Activated naive CD8-positive, alpha-beta T cell treated with anti-CD3 and anti-CD28 coated beads, Interleukin-2, amount 10 ng/mL, durations not matched to agents 7 days and 5 days (primary cell): ENCODE measurements around the gene ATP8A2. TPM values are rescaled to one million over a fixed set of nuclear protein-coding genes. Genes with fewer than 3 reads are reported as not detected.

ENCODE experiments used
- ATAC-seq: fragments of 150-1000 bp; cut with Tn5 transposase; one replicate; pipeline ENCODE4 v1.10.0; 2021; ENCODE audit warnings: low read depth, moderate library complexity
- POLR2A ChIA-PET: fragments of 350-600 bp; sonication (Branson Sonifier 250); formaldehyde crosslinking; loops from one replicate; lab custom pipeline; 2021; ENCODE audit warnings: antibody characterized with exemption; lab: Charles Lee
- DNase-seq: peaks from one replicate; pipeline ENCODE4 v3.0.0; 2021
- H3K27ac Mint-ChIP-seq: one replicate; pipeline ENCODE4 v1.8.0; 2022; ENCODE audit warnings: mild to moderate bottlenecking, mixed read lengths
- H3K27me3 Mint-ChIP-seq: one replicate; pipeline ENCODE4 v1.8.0; 2022; ENCODE audit warnings: mild to moderate bottlenecking, moderate library complexity, mixed read lengths
- H3K36me3 Mint-ChIP-seq: one replicate; pipeline ENCODE4 v1.8.0; 2021; ENCODE audit warnings: mild to moderate bottlenecking, mixed read lengths
- H3K4me1 Mint-ChIP-seq: one replicate; pipeline ENCODE4 v1.8.0; 2021; ENCODE audit warnings: mixed read lengths
- H3K4me3 Mint-ChIP-seq: one replicate; pipeline ENCODE4 v1.8.0; 2022; ENCODE audit warnings: mild to moderate bottlenecking, moderate library complexity, mixed read lengths
- H3K9me3 Mint-ChIP-seq: one replicate; pipeline ENCODE4 v1.8.0; 2021; ENCODE audit warnings: mixed read lengths
- total RNA-seq, 2 experiments: library from RNA; stranded (reverse); gene quantifications; one replicate each; pipeline ENCODE4 v1.2.3, GENCODE V29; 2021

ATP8A2 gene
- total RNA-seq, 2 experiments from 2014 or later, result 1.4 to 1.7 TPM

GRCh38 chr13:25453850-25454365 lies 82.1 kb downstream of the ATP8A2 start:
- DNase-seq (no peak), ATAC-seq (no peak)
- no peaks in the 10 kb centered on the region for H3K36me3 Mint-ChIP-seq
- H3K9me3 Mint-ChIP-seq, result no peaks in the 10 kb centered on the region
- POLR2A ChIA-PET, result no interaction called here
- no peak overlapping the region for H3K27ac Mint-ChIP-seq
- no peaks in the 10 kb centered on the region for H3K4me1 Mint-ChIP-seq
- no peak overlapping the region for H3K4me3 Mint-ChIP-seq
- H3K27me3 Mint-ChIP-seq, result peaks cover 3% of the 10 kb centered on the region

DNA sequence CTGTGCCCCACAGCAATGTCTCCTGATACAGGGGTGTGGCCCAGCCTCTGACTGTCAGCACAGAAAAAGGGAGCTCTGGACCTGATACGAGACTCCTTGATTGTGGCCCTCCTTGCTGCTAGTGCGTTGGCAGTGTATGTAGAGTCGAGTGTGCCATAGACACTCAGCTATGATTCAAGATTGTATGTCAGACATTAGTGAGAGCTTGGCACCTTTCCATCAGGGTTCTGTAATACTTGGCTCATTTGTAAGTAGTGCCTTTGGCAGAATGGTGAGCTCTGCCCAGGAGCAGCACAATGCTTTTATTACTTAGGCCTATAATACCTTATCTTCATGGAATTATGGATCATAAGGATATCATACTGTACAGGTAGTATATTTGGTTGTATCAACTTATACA lies 83.4 kb downstream of the ATP8A2 start:
- no peak for ATAC-seq
- Mint-ChIP-seq H3K36me3 (no peaks in the 10 kb centered on the region), H3K9me3 (no peaks in the 10 kb centered on the region)

GRCh38 chr13:25457566-25457965 lies 85.8 kb downstream of the ATP8A2 start:
- Mint-ChIP-seq H3K4me1 (no peaks in the 10 kb centered on the region), H3K27ac (no peak overlapping the region), H3K36me3 (no peaks in the 10 kb centered on the region), H3K27me3 (peaks cover 4% of the 10 kb centered on the region), H3K9me3 (no peaks in the 10 kb centered on the region), H3K4me3 (no peak overlapping the region)
- no peak for ATAC-seq
- DNase-seq, result no peak
- POLR2A ChIA-PET, result no interaction called here

More for the DNA sequence above, 83.4 kb downstream of the ATP8A2 start:
- peaks cover 6% of the 10 kb centered on the region for H3K27me3 Mint-ChIP-seq
- no peak overlapping the region for H3K4me3 Mint-ChIP-seq
- DNase-seq, result no peak
- POLR2A ChIA-PET, result interaction anchor here (0.6 kb wide), 1 partner anchor 586 kb away, joined by 3 read pairs; no protein-coding TSS in a partner anchor
- no peak overlapping the region for H3K27ac Mint-ChIP-seq
- no peaks in the 10 kb centered on the region for H3K4me1 Mint-ChIP-seq

- H3K27ac Mint-ChIP-seq, result no peak overlapping the region
- no peak overlapping the region for H3K4me3 Mint-ChIP-seq
- ATAC-seq (no peak), DNase-seq (no peak)
- no peaks in the 10 kb centered on the region for H3K4me1 Mint-ChIP-seq
- peaks cover 27% of the 10 kb centered on the region for H3K27me3 Mint-ChIP-seq
- no peaks in the 10 kb centered on the region for H3K9me3 Mint-ChIP-seq
- no peaks in the 10 kb centered on the region for H3K36me3 Mint-ChIP-seq
- POLR2A ChIA-PET, result no interaction called here
Observed at GRCh38 chr13:25462301-25463125, 90.7 kb downstream of the ATP8A2 start.

GRCh38 chr13:25463496-25463895 lies 91.7 kb downstream of the ATP8A2 start:
- no peak for ATAC-seq
- H3K27me3 Mint-ChIP-seq, result peaks cover 35% of the 10 kb centered on the region
- POLR2A ChIA-PET, result no interaction called here

DNA sequence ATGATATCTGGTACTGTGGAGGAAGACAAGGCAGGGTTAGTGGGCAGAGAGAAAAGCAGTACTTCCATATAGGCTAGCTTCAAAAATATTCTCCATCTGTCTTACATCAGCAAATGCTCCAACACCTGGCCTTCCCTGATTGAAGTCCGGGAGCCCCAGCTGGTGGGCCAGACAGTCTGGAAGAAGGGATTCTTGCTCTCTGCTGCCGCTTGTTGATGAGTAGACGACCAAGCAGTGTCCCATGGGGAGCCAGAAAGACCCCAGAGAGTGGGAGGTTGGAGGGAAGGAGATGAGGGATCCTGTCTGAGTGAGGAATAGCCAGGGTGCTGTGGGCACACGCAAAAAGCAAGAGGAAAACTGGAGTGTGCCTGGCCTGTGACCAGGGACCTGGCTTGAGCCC lies 95.1 kb downstream of the ATP8A2 start:
- Mint-ChIP-seq H3K36me3 (peaks cover 2% of the 10 kb centered on the region), H3K4me1 (peaks cover 5% of the 10 kb centered on the region), H3K4me3 (no peak overlapping the region), H3K27me3 (peaks cover 56% of the 10 kb centered on the region), H3K9me3 (peaks cover 2% of the 10 kb centered on the region), H3K27ac (no peak overlapping the region)
- ATAC-seq, result no peak
- POLR2A ChIA-PET, result no interaction called here
- no peak for DNase-seq

More at GRCh38 chr13:25463496-25463895, 91.7 kb downstream of the ATP8A2 start:
- H3K4me1 Mint-ChIP-seq, result no peaks in the 10 kb centered on the region
- H3K36me3 Mint-ChIP-seq, result no peaks in the 10 kb centered on the region
- no peak overlapping the region for H3K4me3 Mint-ChIP-seq
- H3K9me3 Mint-ChIP-seq, result no peaks in the 10 kb centered on the region
- H3K27ac Mint-ChIP-seq, result no peak overlapping the region
- no peak for DNase-seq

DNA sequence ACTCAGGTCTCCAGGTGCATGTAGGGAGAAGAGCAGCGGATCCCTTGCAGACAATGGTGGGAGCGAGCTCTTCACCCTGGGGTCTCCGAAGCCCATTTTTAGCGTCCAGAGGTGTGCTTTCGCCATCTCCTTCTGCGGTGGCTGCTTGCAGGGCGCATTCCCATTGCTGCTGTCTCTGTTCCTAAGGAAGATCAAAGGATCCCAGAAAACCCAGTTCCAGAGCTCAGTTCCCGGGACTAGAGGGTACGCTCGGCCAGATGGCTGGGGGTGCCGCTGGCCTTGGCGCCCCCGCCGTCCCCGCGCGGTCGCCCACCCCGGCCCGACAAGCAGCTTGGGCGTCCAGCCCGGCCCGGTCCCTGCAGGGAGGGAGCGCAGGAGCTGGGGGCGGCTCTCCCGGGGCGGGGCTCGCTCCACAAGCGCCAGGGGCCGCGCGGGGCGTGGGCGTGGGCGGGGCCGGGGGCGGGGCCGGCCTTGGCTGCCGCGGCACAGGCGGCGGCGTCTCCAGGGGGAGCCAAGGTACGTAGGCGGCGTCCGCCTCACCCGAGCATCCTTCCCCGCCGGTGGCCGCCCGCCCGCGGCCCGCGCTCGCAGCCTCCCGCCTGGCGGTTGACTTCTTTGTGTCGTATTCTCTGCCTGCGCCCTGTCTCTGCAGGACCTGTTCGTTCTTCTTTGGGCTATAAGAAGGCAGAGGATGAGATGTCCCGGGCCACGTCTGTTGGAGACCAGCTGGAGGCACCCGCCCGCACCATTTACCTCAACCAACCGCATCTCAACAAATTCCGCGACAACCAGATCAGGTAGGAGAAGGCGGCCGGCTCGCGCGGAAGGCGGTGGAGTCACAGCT lies 96.8 kb downstream of the ATP8A2 start:
- H3K4me3 Mint-ChIP-seq, result peak overlapping the region; percentile 68
- ATAC-seq (peak; percentile 76), DNase-seq (peak; percentile 48)
- H3K27ac Mint-ChIP-seq, result no peak overlapping the region
- H3K27me3 Mint-ChIP-seq, result peaks cover 56% of the 10 kb centered on the region
- peaks cover 5% of the 10 kb centered on the region for H3K4me1 Mint-ChIP-seq
- H3K36me3 Mint-ChIP-seq, result peaks cover 2% of the 10 kb centered on the region
- POLR2A ChIA-PET, result no interaction called here
- H3K9me3 Mint-ChIP-seq, result peaks cover 2% of the 10 kb centered on the region

DNA sequence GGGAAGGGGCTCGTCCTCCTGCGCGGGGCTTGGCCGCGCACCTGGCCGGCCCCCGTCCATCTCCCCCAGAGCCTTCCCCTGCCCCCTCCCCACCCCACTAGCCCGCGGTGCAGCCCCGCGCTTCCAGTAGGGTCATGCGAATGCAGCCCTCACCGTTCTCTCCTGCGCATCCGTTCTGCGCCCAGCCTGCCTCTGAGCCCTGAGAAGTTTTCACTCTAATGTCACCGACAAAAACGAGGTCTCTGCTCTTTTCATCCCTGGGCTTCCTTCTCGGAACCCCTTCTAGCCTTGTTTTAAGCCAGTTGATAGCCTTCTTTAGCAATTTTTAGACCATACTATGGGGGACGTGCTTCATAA lies 97.4 kb downstream of the ATP8A2 start:
- ATAC-seq (peak; percentile 26), DNase-seq (no peak)
- H3K4me3 Mint-ChIP-seq, result peak overlapping the region; percentile 57
- POLR2A ChIA-PET, result no interaction called here
- peaks cover 5% of the 10 kb centered on the region for H3K4me1 Mint-ChIP-seq
- peaks cover 2% of the 10 kb centered on the region for H3K9me3 Mint-ChIP-seq
- peaks cover 56% of the 10 kb centered on the region for H3K27me3 Mint-ChIP-seq
- H3K27ac Mint-ChIP-seq, result no peak overlapping the region
- peaks cover 2% of the 10 kb centered on the region for H3K36me3 Mint-ChIP-seq

- Mint-ChIP-seq H3K4me3 (no peak overlapping the region), H3K9me3 (peaks cover 2% of the 10 kb centered on the region), H3K27ac (no peak overlapping the region), H3K36me3 (peaks cover 2% of the 10 kb centered on the region), H3K4me1 (peaks cover 3% of the 10 kb centered on the region), H3K27me3 (peaks cover 27% of the 10 kb centered on the region)
- no peak for DNase-seq
- POLR2A ChIA-PET, result no interaction called here
- no peak for ATAC-seq
Observed at GRCh38 chr13:25473864-25474263, 102.1 kb downstream of the ATP8A2 start.

DNA sequence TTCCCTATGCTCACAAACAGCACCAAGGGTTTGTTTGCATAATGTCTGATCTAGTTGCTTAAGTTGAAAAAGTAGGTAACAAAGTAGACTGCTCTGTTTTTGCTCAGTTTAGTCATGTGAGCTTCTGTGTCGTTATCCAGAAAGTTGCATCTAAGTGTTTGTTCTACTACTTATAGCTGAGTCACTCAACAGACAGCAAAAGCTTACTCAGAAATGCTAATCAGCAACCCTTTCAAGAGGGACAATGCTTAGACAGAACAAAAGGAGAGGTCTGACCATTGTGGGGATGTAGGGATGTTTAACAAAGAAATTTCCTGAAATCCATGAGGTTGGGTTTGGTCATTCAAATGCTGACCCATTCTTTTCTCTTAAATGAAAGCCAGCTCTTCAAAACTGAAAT lies 106.4 kb downstream of the ATP8A2 start:
- Mint-ChIP-seq H3K4me1 (no peaks in the 10 kb centered on the region), H3K27ac (no peak overlapping the region), H3K27me3 (peaks cover 4% of the 10 kb centered on the region), H3K36me3 (no peaks in the 10 kb centered on the region), H3K4me3 (no peak overlapping the region), H3K9me3 (peaks cover 5% of the 10 kb centered on the region)
- no peak for ATAC-seq
- no peak for DNase-seq
- POLR2A ChIA-PET, result no interaction called here

DNA sequence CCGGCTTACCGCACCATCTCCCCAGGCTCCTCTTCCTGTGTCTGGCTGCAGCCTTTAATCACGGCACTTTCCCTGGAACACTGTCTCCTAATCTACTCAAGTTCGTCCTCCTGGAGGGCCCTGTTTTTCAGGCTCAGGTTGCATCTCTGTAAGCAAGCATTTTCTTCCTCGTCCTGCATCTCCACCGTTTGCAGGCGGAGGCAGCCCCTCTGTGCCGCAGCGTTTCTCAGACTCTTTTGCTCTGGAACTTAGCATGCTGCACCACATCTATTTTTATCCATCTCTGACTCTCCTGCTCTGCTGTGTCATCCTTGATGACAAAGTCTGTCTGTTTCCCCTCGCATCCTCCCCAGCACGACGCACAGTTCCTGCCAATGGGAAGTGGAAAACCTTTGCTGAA lies 117.5 kb downstream of the ATP8A2 start:
- Mint-ChIP-seq H3K4me3 (no peak overlapping the region), H3K9me3 (no peaks in the 10 kb centered on the region), H3K27ac (no peak overlapping the region), H3K36me3 (no peaks in the 10 kb centered on the region), H3K27me3 (peaks cover 18% of the 10 kb centered on the region), H3K4me1 (no peaks in the 10 kb centered on the region)
- no peak for ATAC-seq
- DNase-seq, result no peak
- POLR2A ChIA-PET, result no interaction called here

DNA sequence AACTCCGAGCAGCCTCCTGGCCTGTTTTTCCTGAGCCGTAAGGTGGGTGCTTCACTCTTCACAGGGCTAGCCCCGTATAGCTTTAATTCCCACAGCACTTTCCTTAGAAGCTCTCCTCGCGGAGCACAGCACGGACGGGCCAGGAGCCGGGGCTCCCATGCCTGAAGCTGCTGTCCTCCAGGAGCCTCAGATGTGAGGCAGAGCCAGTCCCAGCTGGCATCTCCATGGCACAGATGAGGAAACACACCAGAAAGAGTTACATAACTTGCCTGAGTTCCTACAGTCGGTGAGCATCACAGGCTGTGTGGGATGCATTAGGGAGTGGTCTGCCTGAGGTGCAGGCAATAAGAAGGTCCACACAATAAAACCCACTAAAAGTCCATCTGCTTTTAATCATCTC lies 118.5 kb downstream of the ATP8A2 start:
- Mint-ChIP-seq H3K4me3 (no peak overlapping the region), H3K27me3 (peaks cover 18% of the 10 kb centered on the region), H3K4me1 (no peaks in the 10 kb centered on the region), H3K36me3 (no peaks in the 10 kb centered on the region), H3K27ac (no peak overlapping the region), H3K9me3 (no peaks in the 10 kb centered on the region)
- ATAC-seq (no peak), DNase-seq (no peak)
- POLR2A ChIA-PET, result no interaction called here

DNA sequence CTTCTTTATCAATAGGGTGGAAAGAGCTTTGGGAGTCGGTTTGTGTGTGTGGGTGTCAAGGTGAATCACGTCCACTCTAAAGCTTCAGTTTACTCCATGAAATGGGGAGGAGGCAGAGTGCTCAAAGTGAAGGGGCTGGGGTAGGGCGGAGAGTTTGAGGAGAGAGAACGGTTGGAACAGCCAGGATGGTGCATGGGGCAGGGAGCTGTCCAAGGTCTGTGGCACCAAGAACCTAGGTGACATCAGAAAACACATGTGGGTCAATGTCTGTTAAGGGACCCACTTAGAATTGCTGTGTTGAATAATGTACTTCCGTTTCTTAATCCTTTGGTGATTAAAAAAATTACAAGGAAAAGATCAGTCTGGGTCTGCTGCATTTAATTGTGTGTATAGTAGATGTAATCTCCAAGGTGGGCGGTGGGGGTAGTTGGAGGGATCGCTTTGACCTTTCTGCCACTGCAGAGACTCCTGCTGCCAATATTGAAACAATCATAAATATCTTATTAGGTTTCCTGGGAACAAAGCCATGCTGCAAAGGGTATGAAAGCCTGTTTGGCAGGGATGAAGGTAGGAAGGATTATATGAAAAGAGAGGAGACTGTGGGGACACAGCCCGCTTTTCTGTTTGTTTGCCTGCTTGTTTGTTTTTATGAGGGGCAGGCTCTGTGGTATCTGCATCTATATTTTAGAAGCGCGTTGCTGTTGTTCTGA lies 122.3 kb downstream of the ATP8A2 start:
- no peak overlapping the region for H3K27ac Mint-ChIP-seq
- DNase-seq, result no peak
- no peaks in the 10 kb centered on the region for H3K36me3 Mint-ChIP-seq
- H3K27me3 Mint-ChIP-seq, result peaks cover 17% of the 10 kb centered on the region
- H3K4me1 Mint-ChIP-seq, result no peaks in the 10 kb centered on the region
- POLR2A ChIA-PET, result no interaction called here
- ATAC-seq, result no peak
- no peaks in the 10 kb centered on the region for H3K9me3 Mint-ChIP-seq
- no peak overlapping the region for H3K4me3 Mint-ChIP-seq
